Myocyte (in vitro differentiated cells): Measurements from ENCODE around the gene C17orf100. TPM values are rescaled to one million over a fixed set of nuclear protein-coding genes. Genes with fewer than 3 reads are reported as not detected.

Experiments used
- DNase-seq: peaks from one replicate; pipeline ENCODE4 v3.0.0-alpha.2; 2012; ENCODE audit warnings: low read depth
- polyA plus RNA-seq: library from polyadenylated mRNA; unstranded; fragments of >200 nt; gene quantifications from one replicate; pipeline ENCODE4 v1.2.1, GENCODE V29; 2012; ENCODE audit warnings: missing spikeins
- total RNA-seq: library from RNA; depleted of rRNA; stranded (reverse); fragments of >200 nt; gene quantifications from 2 replicates; pipeline ENCODE4 v1.2.3, GENCODE V29; 2014

The C17orf100 gene
- total RNA-seq = 0.31 and 0.70 TPM in 2 replicates
- 3.3 TPM for polyA plus RNA-seq

DNA sequence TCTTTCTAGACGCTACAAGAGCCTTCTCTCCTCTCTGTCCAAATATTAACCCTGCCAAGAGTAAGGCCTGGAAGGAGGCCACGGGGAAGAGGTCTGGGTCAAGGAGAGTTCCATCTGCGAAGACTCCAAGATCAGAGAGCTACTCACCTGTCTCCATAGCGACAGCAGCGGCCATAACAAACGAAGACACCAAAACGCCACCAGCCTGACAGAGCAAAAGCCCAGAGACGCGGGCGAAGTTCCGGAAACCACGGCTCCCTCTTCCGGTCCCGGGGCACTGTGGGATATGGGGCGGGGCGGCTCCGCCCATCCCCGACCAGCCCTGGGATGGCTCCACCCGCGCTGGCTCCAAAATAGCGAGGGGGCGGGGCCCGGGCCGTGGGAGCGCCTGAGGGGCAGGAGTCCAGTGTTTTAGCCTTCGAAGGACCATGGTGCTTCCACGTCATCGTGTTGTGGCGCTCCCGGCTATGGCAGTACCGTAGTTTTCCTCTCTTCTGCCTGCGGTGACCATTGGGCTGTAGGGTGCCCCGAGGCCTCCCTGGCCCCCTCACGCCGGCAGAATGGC is at the start of gene C17orf100, which contains the start of gene MED31:
Gene C17orf100, plus strand, starts transcription at position 409 of the 565 bp plus-strand sequence. Its CDS starts 152 bp downstream, at position 561.
Gene MED31, minus strand, starts transcription at position 252 of the 565 bp plus-strand sequence. Its CDS starts 77 bp downstream, at position 175.
- DNase-seq = peak; percentile 94

DNA sequence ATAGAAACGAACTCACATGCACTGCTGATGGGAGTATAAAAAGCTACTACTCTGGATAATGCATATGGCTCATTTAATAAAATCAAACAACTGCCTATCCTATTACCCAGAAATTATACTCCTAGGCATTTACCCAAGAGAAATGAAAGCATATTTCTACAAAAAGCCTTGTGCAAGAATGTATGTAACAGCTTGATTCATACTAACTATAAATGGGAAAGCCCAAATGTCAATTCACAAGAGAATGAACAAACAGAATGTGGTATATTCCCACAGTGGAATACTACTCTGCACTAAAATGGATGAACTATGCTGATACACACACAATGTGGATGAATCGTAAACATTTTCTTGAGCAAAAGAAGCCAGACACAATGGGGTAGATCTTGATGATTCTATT is 49.4 kb upstream of the C17orf100 start:
- DNase-seq = no peak

DNA sequence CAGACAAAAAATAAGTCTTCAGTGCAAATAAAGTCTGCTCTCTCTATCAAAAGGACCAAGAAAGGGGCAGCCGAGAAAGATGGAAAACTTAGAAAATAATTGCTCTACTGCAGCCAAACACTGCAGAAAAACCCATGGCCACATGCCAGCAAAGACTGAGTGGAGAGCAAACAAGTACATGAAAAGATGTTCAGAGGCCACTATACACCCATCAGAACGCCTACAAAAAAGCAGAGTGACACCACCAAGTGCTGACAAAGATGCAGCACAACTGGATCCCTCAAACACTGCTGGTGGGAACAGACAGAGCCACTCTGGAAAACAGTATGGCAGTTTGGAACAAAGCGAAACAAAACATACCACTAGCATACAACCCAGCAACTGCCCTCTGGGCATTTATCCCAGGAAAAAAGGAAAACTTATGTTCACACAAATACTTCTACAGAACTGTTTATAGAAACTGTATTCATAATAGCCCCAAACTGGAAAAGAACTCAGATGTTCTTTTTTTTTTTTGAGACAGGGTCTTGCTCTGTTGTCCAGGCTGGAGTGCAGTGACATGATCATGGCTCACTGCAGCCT is 47.7 kb upstream of the C17orf100 start:
- DNase-seq = peak; percentile 10

DNA sequence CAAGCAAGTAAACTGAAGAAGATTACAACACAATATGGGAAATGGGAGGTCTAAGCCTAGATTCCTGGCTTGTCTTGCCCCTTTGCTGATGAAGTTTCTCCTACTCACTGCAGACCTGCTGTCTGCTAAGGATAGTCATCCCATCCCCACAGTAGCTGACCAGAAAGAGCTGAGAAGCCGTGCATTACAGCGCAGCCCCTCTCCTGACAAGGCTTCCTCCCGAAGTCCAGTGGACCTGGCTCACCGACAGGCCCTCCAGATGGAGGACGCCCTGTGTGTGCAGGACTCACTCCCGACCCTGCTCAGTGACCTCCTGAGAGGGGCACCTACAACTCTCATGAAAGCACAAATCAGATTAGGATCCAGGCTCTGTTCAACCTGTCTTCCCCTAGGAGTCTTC is 46.4 kb upstream of the C17orf100 start:
- no peak for DNase-seq

DNA sequence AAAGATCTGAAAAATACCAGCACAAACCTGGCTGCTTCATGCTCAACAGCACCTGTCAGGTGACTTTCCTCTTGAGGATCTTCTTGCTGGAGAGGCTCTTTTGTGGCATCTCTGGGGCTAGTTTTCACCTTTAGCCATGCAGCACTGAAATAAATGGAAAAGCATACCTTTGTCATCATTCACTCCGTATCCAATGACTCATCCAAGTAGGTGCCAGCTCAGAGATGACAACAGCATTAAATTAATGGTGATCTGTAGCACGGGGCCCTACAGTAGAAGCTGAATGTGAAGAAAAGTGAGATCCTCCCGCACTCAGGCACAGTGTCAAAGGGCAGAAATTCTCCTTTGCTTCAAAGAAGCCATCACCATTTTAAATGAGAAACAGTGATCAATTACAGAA is 43.2 kb upstream of the C17orf100 start:
- no peak for DNase-seq

DNA sequence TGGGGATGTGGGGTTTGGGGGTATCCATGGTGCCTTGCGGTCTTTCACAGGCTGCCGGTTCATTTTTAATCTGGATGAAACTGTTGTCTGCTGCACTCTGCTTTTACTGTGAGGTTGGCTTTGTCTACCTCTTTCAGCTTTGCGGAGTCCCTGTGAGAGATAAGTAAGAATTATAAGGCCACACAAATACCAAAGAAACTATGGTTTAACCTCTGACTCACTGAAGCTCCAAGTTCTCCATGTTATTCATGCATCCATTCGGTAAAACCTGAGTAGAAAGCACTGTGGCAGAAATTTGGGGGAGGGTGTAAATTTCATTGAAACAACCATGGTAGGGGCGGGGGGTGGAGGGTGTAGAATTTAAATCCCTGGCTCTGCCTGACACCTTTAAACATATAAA is 41.6 kb upstream of the C17orf100 start:
- DNase-seq = no peak

DNA sequence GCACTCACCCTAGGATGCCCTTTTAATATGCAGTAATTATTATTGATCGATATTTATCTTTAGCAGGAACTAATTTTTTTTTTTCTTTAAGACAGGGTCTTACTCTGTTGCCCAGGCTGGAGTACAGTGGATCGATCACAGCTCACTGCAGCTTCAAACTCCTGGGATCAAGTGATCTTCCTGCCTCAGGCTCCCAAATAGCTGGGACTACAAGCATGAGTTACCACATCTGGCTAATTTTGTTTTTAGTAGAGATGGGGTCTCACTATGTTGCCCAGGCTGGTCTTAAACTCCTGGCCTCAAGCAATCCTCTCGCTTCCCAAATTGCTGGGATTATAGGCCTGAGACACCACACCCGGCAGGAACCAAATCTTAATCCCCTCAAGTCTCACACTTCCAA is 40.3 kb upstream of the C17orf100 start:
- no peak for DNase-seq

DNA sequence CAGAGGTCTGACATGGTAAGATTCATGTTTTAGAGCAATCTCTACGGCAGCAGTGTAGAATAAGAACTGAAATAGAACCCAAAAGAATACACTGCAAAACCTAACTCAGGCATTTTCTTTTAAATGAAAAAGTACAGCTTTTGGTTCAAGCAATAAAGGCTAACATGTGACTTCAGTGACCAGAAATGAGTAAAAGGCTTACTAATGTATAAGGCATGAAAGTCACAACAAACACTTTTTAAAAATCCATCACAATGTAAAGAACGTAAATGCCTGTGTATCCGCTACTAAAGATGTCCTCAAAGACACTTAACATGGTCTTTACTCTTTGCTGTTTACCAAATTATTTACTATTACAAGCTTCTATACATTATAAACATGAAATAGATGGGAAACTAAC is 27.6 kb upstream of the C17orf100 start:
- DNase-seq = no peak

DNA sequence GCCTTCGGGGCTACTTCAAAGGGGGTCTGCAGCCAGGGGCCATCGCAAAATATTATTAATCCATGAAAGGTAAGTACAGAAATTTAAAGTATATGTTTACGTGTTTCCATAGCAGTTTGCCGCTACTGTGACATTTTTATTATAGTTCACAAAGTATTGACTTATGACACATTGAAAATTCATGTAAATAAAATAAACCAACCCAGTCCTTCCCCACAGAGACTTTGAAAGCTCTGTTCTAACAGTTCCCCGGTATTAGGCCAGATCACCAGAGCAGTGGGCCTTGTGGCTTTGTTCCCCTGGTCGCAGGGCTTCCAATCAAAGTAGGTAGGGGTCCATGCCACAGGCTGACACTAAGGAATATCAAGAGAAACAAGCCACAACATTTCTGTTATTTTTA is 24.9 kb upstream of the C17orf100 start:
- no peak for DNase-seq

DNA sequence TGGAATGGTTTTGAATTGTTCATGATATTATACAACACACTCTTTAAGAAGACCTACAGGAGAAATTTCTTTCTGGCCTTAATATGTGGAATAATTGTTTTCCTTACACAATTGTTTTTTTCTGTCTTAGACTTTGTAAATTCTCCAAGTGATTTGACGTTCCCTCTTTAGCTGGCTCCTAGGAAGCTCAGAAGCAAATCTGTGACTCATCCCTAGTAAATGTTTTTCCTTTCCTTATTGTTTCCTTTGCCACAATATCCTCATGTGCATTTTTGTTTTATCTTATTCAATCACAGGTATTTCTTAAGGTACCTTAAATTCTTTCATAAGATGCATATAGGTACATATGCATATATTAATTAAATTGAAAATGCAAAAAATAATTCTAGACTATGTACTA is 24.5 kb upstream of the C17orf100 start:
- no peak for DNase-seq

DNA sequence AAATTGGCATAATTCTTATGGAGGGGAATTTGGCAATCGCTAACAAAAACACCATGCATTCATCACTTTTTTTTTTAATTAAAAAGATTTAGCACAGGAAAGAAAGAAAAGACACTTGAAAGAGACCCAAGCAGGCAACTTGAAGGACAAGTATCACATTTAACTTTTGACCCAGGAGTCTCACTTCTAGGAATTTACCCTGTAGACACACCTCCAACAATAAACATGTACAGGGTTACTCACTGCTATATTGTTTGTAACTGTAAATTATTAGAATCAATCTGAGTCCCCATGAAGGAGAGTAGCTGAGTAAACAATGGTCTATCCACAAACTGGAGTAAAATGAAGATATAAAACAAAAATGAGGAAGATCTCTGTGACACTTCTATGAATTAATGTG is 21.2 kb upstream of the C17orf100 start:
- no peak for DNase-seq

DNA sequence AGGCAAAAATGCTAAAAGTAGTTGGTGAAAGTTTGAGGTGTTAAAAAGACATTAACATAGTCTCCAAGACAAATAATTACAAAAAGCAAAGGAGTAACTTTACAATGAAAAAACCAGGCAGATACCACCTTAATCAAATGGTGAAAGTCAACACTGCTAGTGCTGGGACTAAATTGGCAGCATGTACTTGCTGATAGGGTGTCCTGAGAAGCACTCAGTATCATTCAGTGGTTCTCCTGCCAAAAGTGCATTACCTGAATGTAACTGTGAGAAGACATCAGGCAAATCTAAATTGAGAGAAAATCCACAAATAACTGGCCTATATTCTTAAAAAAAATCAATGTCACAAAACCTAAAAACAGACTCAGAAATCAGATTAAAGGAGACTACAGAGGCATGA is 19.0 kb upstream of the C17orf100 start:
- DNase-seq = no peak

DNA sequence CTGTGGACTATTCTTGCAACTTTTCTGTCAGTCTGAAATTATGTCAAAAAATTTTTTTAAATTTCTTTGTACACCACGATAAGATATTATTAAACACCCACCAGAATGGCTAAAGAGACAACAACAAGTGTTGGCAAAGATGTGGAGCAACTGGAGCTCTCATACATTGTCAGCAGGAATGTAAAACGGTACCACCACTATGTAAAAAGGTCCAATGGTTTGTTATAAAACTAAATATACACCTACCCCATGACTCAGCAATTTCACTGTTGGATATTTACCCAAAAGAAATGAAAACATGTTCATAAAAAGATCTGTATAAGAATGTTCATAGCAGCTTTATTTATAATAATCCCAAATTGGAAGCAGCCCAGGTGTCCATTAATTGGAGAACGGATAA is 18.3 kb upstream of the C17orf100 start:
- no peak for DNase-seq

DNA sequence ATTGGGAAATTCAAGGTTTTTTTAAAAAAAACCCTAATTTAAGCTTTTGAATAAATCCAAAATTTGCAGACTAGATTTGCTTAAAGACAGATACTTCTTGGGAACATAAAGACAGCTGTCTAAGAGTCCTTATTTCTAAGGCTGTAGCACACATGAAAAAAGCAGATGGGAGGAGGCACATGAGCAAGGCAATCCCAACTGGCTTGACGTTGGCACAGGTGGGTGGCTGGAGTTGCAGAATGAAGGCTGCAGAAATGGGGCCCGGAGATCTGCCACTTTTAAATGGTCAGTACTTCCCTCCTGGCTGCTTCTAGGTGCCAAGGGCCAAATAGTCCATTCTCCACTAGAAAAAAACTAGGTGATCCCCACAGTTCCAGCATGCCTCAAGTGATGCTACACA is 15.5 kb upstream of the C17orf100 start:
- no peak for DNase-seq

DNA sequence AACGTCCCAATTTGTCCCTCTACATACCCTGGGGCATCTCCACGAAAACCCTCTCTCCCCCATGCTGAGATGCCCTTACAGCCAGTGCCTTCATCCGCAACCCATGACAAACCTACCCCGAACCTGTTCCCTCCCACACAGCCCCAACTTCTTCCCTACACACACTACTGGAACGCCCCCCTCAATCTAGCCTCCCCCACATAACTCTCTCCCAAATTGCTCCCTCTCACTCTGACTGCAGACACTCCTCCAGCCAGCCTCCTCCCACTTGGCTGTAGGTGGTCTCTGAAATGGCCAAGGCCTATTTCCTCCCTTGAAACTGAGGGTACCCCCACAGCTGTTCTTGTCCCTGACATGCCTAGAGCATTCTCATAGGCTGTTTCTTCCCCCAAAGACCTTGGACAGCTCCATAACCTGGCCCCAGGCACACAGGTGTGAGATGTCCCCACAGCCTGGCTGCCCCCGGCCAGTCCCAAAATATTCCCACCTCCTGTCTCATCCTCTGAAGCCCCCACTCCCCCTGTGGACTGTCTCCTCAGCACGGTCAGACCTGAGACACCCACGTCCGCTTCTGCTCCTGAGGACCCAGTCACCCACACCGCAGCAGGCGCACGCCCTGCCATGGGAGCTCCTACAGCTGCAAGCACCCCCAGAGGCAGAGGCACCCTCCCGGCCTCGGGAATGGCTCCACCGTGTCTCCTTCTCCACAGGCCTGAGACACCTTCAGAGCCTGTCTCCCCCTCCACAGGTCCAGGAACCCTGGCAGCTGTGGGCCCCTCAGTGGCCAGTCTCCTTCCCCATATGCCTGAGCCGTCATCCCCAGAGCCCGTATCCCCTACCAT is 14.7 kb upstream of the C17orf100 start:
- no peak for DNase-seq

DNA sequence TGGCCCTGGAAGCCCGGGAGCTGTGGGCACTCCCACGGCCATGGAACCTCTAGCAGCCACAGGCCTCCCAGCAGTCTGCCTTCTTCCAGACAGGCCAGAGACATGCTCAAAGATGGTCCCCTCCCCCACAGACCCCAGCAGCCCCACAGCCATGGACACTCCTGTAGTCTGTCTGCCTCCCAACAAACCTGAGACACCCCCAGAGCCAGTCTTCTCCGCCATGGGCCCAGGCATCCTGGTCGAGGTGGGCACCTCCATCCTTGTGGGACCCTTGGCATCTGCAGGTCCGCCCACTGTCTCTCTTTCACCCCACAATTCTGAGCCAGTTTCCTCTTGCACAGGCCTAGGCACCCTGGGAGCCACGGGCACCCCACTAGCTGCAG is 14.1 kb upstream of the C17orf100 start:
- DNase-seq = no peak

DNA sequence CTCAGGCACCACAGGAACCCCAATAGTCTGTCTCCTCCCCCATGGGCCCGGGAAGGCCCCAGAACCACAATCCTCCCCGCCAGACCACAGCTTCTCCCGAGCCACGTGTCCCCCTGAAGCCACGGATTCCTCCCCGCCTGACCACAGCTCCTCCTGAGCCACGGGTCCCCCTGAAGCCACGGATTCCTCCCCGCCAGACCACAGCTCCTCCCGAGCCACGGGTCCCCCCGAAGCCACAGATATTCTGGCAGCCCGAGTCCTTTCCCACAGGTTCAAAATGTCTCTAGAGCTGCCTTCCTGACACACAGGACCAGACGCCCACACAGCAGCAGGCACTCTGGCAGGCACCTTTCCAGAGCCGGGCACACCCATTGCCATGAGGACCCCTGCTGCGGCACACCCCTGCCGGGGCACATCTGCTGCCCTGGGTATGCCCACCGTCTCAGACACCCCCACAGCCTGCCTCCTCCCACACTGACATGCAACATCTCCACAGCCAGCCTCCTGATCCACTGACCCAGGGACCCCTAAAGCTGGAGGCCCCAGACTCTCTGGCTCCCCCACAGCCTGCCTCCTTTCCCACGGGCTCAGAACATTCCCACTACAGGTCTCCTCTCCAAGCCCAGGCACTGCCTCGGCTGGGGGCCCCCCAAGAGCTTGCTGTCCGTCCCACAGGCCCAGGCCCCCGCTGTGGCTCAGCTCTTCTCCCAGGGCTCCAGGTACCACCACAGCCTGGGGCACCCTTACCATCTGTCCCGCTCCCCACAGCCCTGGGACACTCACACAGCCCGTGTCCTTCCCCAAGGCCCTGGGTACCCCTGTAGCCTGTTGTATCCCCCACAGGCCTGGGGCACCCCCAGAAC is 13.3 kb upstream of the C17orf100 start:
- DNase-seq = peak; percentile 9

DNA sequence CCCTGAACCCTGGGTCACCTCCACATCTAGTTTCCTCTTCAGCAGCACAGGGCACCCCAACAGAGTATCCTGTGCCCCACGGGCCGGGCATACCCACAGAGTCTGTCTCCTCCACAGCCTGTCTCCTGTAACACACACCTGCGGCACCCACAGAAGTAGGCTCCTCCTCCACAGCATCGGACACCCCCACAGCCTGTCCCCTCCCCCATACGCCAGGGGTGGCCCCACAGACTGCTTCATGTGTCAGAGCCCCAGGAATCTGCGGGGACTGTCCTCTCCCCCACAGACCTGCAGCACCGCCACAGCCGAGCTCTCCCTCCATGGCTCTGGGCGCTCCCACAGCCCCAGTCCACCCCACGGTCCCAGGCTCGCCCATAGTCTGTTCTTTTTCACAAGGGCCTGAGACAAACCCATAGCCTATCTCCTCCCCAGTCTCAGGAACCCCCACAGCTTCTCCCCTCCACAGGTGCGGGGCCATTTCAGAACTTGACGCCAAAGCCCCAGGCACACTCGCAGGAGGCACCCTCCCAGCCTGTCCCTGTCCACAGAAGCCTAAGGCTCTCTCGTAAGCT is 12.5 kb upstream of the C17orf100 start:
- no peak for DNase-seq

DNA sequence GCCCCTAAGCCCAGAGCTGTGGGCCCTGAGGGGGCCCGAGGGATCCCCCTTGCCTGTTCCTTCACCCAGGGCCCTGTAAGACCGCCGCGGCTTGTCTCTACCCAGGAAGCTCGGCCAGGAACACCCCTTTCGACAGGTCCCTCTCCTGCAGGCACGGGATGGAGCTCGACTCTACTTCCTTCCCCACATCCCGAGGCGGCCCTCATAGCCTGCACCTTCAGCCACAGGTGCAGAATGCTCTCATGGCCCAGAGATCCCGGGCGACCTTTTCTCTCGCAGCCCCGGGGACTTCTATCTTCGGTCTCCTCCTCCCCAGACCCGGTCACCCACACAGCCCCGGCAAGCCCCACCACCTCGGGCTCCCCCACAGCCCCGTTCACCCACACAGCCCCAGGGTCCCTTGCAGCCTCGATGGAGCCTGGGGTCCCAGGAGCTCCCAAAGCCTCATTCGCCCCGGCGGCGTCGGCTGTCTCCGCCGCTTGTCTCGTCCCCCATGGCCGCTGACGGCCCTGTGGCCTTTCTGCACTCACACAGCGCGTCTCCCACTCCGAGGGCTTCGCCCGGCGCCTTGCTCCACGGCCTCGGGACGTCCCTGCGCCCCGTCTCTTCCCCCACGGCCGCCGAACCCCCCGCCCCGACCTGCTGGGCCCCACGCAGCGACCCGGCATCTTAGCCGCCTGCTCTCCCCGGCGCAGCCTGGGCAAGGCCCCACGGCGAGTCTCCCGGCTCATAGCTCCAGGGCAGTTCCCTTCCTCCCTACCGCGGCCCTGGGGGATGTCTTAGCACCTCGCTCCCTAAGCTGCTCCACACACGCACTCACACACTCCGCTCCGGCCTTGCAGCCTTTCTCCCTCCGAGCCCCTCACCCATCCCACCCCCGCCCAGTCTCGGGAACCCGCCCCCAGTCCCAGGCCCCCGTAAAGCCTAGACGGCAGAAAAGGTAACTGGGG is 11.7 kb upstream of the C17orf100 start:
- DNase-seq = peak; percentile 47
